Right renal pelvis (tissue), 4 donors: ENCODE measurements around the gene WWC2. TPM values are rescaled to one million over a fixed set of nuclear protein-coding genes. Genes with fewer than 3 reads are reported as not detected.

Experiments
- DNase-seq, 4 donors: peaks; one replicate each; pipeline ENCODE4 v3.0.0-alpha.2; 2013; ENCODE audit warnings: low read depth in 4 of 4, low spot score in 3 of 4, missing footprints in 1 of 4
- polyA plus RNA-seq, 4 donors: library from polyadenylated mRNA; unstranded; fragments of 120-200 nt; gene quantifications; one replicate each; pipeline ENCODE4 v1.2.1, GENCODE V29; 2013; ENCODE audit not compliant: insufficient read length in 4 of 4

WWC2 gene
- polyA plus RNA-seq, 4 donors = 55.5 to 72.1 (median 56.4) TPM

DNA sequence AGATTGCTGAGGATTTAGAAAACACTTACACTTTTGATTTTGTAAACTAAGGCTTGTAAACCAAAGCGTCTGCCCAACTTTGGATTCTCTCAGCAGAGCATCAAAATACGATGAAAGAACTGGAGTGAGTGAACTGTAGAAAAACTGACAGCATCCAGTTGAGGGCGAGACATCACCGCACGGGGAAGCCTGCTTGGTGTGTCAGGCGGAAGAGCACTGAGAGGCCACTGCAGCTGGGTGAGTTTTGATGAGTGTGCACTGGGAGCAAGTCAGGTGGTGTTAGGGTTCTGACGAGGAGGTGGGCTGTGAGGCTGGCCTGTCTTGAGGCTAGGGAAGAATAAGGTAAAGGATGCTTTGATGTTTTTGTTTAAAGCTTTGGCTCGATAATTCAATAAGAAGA lies 270.0 kb downstream of the WWC2 start:
- DNase-seq = no peak

Other genes starting within 250 kb of the WWC2 start
- 100 to 1,000 TPM; 125 to 136 (median 129) TPM for gene DCTD, start 181.9 kb upstream of the WWC2 start, polyA plus RNA-seq
- under 1 TPM; 0.38 to 0.77 (median 0.51) TPM for gene CLDN22, start 221.0 kb downstream of the WWC2 start, polyA plus RNA-seq
- under 1 TPM in 2 of 4 donors, not detected in 2; 0.17 to 0.69 TPM for gene CLDN24, start 223.2 kb downstream of the WWC2 start, polyA plus RNA-seq